B cell (primary cell): ENCODE results near the gene PRRC2A. TPM values are rescaled to one million over a fixed set of nuclear protein-coding genes. Genes with fewer than 3 reads are reported as not detected.

Experiments
- ATAC-seq: fragments of 200-7000 bp; cut with Tn5 transposase; one replicate; pipeline ENCODE4 v1.10.0; 2021; ENCODE audit warnings: low read depth, mild to moderate bottlenecking, moderate number of reproducible peaks, moderate library complexity
- CTCF ChIA-PET: fragments of 350-600 bp; sonication (Branson Sonifier 250); formaldehyde crosslinking; loops from one replicate; lab custom pipeline; 2021; ENCODE audit warnings: antibody characterized with exemption, inconsistent platforms; lab: Charles Lee
- POLR2A ChIA-PET: fragments of 350-600 bp; sonication (Branson Sonifier 250); formaldehyde crosslinking; loops from one replicate; lab custom pipeline; 2021; ENCODE audit warnings: antibody characterized with exemption; lab: Charles Lee
- DNase-seq: peaks from one replicate; pipeline ENCODE4 v3.0.0; 2013
- H2AFZ ChIP-seq: 2 replicates; pipeline ENCODE4 v1.6.1; 2012; ENCODE audit warnings: mild to moderate bottlenecking, low read depth, low read length; ENCODE audit not compliant: insufficient read depth, poor library complexity, severe bottlenecking
- H3K27ac ChIP-seq, 2 donors: 1 replicate in 1 of 2; 2 replicates in 1 of 2; pipeline ENCODE4 v1.5.1; 2012 to 2013; ENCODE audit warnings: low read length in 2 of 2, mild to moderate bottlenecking in 2 of 2, moderate library complexity in 1 of 2
- H3K27me3 ChIP-seq, 4 experiments: fragments of 200-600 bp in 1 of 4; sonication (generic) in 1 of 4; replicated peaks in 1 of 4; 1 replicate in 2 of 4; 2 replicates in 2 of 4; pipeline versions ENCODE4 v1.6.1 to v1.7.0; 2013 to 2016; ENCODE audit warnings: low read length in 3 of 4, mild to moderate bottlenecking in 2 of 4, mixed read lengths in 1 of 4, moderate library complexity in 1 of 4; ENCODE audit not compliant: insufficient read depth in 4 of 4, control insufficient read depth in 3 of 4; ENCODE audit errors: control extremely low read depth in 1 of 4
- H3K36me3 ChIP-seq, 2 experiments: replicated peaks in 1 of 2; 1 replicate in 1 of 2; 2 replicates in 1 of 2; pipeline versions ENCODE4 v1.6.1 to v1.7.1; 2013; ENCODE audit warnings: low read length in 1 of 2; ENCODE audit not compliant: insufficient read depth in 2 of 2, control insufficient read depth in 1 of 2; ENCODE audit errors: control extremely low read depth in 1 of 2, extremely low read depth in 1 of 2
- H3K4me1 ChIP-seq, 2 donors: fragments of 200-600 bp in 1 of 2; sonication (generic) in 1 of 2; 1 replicate in 1 of 2; 2 replicates in 1 of 2; pipeline versions ENCODE4 v1.5.1 to v1.6.1; 2013 to 2017; ENCODE audit warnings: low read length in 2 of 2; ENCODE audit not compliant: control insufficient read depth in 2 of 2, insufficient read depth in 2 of 2
- H3K4me2 ChIP-seq: replicated peaks from 2 replicates; pipeline ENCODE3; 2012; ENCODE audit warnings: mild to moderate bottlenecking, low read depth, low read length; ENCODE audit not compliant: poor library complexity, severe bottlenecking
- H3K4me3 ChIP-seq, 5 experiments: fragments of 200-600 bp in 1 of 5; sonication (generic) in 1 of 5; 1 replicate in 3 of 5; 2 replicates in 2 of 5; pipeline versions ENCODE4 v1.5.1 to v1.7.0; 2011 to 2016; ENCODE audit warnings: low read length in 4 of 5, mild to moderate bottlenecking in 4 of 5, low read depth in 2 of 5, control low read depth in 1 of 5, moderate library complexity in 1 of 5; ENCODE audit not compliant: insufficient read depth in 1 of 5; ENCODE audit errors: control extremely low read depth in 1 of 5, extremely low read depth in 1 of 5
- H3K79me2 ChIP-seq: fragments of 200-600 bp; sonication (generic); one replicate; pipeline ENCODE4 v1.6.0; 2016; ENCODE audit warnings: low read length; ENCODE audit not compliant: control insufficient read depth, insufficient read depth
- H3K9ac ChIP-seq: fragments of 200-600 bp; sonication (generic); 2 replicates; pipeline ENCODE4 v1.6.1; 2017; ENCODE audit warnings: mild to moderate bottlenecking, low read length, moderate library complexity
- H3K9me3 ChIP-seq, 3 donors: one replicate each; pipeline versions ENCODE4 v1.6.1 to v1.7.1; 2013; ENCODE audit warnings: low read length in 2 of 3; ENCODE audit not compliant: control insufficient read depth in 2 of 3, insufficient read depth in 1 of 3; ENCODE audit errors: control extremely low read depth in 1 of 3
- H4K20me1 ChIP-seq: 2 replicates; pipeline ENCODE4 v1.6.0; 2012; ENCODE audit warnings: mild to moderate bottlenecking, low read length; ENCODE audit not compliant: insufficient read depth, control insufficient read depth, poor library complexity, severe bottlenecking
- H3K27ac Mint-ChIP-seq: one replicate; pipeline ENCODE4 v1.8.0; 2021; ENCODE audit warnings: mixed read lengths
- H3K27me3 Mint-ChIP-seq: one replicate; pipeline ENCODE4 v1.8.0; 2021; ENCODE audit warnings: mixed read lengths
- H3K4me1 Mint-ChIP-seq: one replicate; pipeline ENCODE4 v1.8.0; 2021; ENCODE audit warnings: mixed read lengths
- H3K4me3 Mint-ChIP-seq: one replicate; pipeline ENCODE4 v1.8.0; 2021; ENCODE audit warnings: mixed read lengths
- H3K9me3 Mint-ChIP-seq: one replicate; pipeline ENCODE4 v1.8.0; 2022; ENCODE audit warnings: mixed read lengths; ENCODE audit not compliant: insufficient read depth
- CTCF ChIP-seq: fragments of 200-600 bp; IDR thresholded peaks from one replicate; pipeline ENCODE4 v1.8.0; 2022; ENCODE audit warnings: antibody characterized with exemption, mild to moderate bottlenecking
- EZH2 ChIP-seq: IDR thresholded peaks from 2 replicates; pipeline ENCODE4 v1.6.1; 2012; ENCODE audit warnings: borderline replicate concordance, low read depth, mild to moderate bottlenecking, moderate library complexity, low read length; ENCODE audit not compliant: insufficient read depth, poor library complexity, severe bottlenecking
- WGBS: methylation state at CpG from one replicate; pipeline ENCODE4 v1.1.5; 2013; ENCODE audit warnings: missing lambda C conversion rate; ENCODE audit not compliant: insufficient coverage; 5-methylcytosine and 5-hydroxymethylcytosine counted together
- intact Hi-C: fragments of 100-400 bp; cut with micrococcal nuclease; formaldehyde crosslinking; loops from one replicate; pipeline ENCODE4 v1.10.0; 2022
- polyA plus RNA-seq: library from polyadenylated mRNA; depleted of rRNA; stranded (reverse); fragments of >200 nt; gene quantifications from 2 replicates; pipeline ENCODE4 v1.2.3, GENCODE V29; 2012
- total RNA-seq, 2 donors: library from RNA; stranded (reverse); fragments of 120-200 nt in 1 of 2; gene quantifications; 1 replicate in 1 of 2; 2 replicates in 1 of 2; pipeline versions ENCODE4 v1.2.3 to v1.2.4, GENCODE V29; 2013 to 2022

Gene PRRC2A
- total and polyA plus RNA-seq, 2 donors (not counting 1 experiment from before 2014, with no cell fraction given), result 153 to 265 TPM

GRCh38 chr6:31639449-31639861, 18.9 kb downstream of the PRRC2A start:
- intact Hi-C loops, result no loop called here
- TF ChIP-seq EZH2 (no peak), CTCF (no peak)
- DNase-seq, result no peak
- Histone ChIP-seq H3K9me3 (no peaks in the 10 kb centered on the region), H4K20me1 (peaks cover 13% of the 10 kb centered on the region), H3K9ac (no peak overlapping the region), H3K4me1 (no peaks in the 10 kb centered on the region), H3K4me3 (no peak overlapping the region), H3K4me2 (no peak overlapping the region), H3K27me3 (no peaks in the 10 kb centered on the region), H3K36me3 (peaks cover 13 to 89% of the 10 kb centered on the region in 2 experiments), H3K27ac (no peak overlapping the region), H3K79me2 (no peaks in the 10 kb centered on the region), H2AFZ (no peak overlapping the region)
- WGBS, result 97% methylated on average over 5 of the region's 10 CpGs
- ATAC-seq, result no peak
- CTCF ChIA-PET, result interaction anchor here (0.5 to 1.4 kb wide), 2 partner anchors 13 to 59 kb away, joined by 3 to 4 read pairs; no protein-coding TSS in a partner anchor
- Mint-ChIP-seq H3K4me1 (no peaks in the 10 kb centered on the region), H3K27me3 (no peaks in the 10 kb centered on the region), H3K27ac (no peak overlapping the region), H3K4me3 (no peak overlapping the region), H3K9me3 (no peaks in the 10 kb centered on the region)
- POLR2A ChIA-PET, result interaction anchor here (1.0 to 1.8 kb wide), 2 partner anchors 13 to 18 kb away, joined by 4 to 5 read pairs; partner anchors contain the start of gene BAG6

GRCh38 chr6:31640612-31641011, 20.1 kb downstream of the PRRC2A start:
- Mint-ChIP-seq H3K4me3 (no peak overlapping the region), H3K27me3 (no peaks in the 10 kb centered on the region), H3K27ac (no peak overlapping the region), H3K4me1 (no peaks in the 10 kb centered on the region), H3K9me3 (no peaks in the 10 kb centered on the region)
- Histone ChIP-seq H3K9ac (no peak overlapping the region), H3K4me1 (no peaks in the 10 kb centered on the region), H3K36me3 (peaks cover 10 to 90% of the 10 kb centered on the region in 2 experiments), H3K4me2 (no peak overlapping the region), H3K79me2 (no peaks in the 10 kb centered on the region), H3K9me3 (no peaks in the 10 kb centered on the region), H4K20me1 (peaks cover 12% of the 10 kb centered on the region), H3K27ac (no peak overlapping the region), H2AFZ (no peak overlapping the region), H3K27me3 (no peaks in the 10 kb centered on the region), H3K4me3 (no peak overlapping the region)
- WGBS, result 93% methylated on average over 3 of the region's 6 CpGs
- no peak for DNase-seq
- intact Hi-C loops, result no loop called here
- TF ChIP-seq EZH2 (no peak), CTCF (no peak)
- CTCF ChIA-PET, result no interaction called here
- POLR2A ChIA-PET, result no interaction called here
- no peak for ATAC-seq
